GM19043 (cell line): ENCODE measurements around the gene TANGO6.
"Not testable (repeated sequence)": the region's sequence is repeated elsewhere in the genome, so short reads cannot be mapped to it uniquely, and the experiment has no call there.

Experiments used
- ATAC-seq: cut with Tn5 transposase; IDR thresholded peaks from one replicate; pipeline ENCODE4 v1.9.1; 2021; ENCODE audit warnings: low read depth; ENCODE audit not compliant: unreplicated experiment

TANGO6 gene

DNA sequence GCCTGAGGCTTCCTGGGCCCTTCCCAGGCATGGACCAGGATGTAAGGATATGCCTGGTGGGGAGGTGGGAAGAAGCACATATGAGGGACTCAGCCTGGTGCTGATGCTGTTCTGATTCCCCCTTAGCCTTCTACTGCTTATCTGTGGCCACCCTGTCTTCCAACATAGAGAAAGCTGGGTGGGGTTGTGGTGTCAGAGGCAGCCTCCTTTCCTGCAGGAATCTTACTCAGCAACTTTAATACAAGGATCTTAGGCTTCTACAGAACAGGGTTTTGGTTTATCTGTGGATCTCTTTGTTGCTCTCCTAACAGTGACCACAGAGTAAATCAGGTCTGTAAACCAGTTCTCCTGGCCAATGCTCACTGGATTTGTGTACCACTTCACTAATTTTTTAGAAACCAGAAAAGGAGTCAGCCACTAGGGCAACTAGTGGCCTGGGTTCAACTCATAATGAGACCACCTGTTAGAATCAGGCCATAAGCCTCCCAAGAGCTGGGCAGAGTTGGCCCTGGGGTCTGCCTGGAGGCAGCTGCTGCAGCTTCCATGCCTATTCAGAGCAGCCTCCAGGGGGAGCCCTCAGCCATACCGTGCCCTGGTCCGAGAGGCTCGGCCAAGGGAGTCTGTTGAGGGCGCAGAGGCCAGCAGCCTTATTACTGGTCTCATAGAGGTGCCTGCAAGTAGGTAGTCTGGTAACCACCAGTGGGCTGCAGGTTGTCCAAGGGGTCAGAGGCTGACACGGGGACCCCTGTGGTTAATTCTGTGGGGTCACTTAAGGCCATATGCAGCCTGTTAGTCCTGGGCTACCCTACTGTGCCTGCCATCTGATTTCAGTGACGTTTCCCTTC lies 269.2 kb downstream of the TANGO6 start:
- no peak for ATAC-seq

DNA sequence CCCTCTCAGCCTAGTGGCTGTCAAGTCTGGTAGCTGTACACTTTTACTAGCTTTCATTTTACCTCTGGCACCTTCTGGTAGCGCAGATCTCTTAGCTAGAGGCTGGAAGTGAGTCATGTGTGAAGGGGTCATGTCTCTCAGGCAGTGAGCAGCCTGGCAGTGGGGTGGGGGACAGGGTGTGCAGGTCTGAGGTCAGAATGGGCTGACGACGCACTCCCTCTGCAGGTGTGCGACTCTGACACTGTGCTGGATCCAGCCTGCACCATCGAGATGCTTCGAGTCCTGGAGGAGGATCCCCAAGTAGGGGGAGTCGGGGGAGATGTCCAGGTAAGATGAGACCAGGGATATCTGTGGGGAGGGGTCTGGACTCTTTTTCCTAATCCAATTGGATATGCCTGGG lies 269.9 kb downstream of the TANGO6 start:
- no peak for ATAC-seq

DNA sequence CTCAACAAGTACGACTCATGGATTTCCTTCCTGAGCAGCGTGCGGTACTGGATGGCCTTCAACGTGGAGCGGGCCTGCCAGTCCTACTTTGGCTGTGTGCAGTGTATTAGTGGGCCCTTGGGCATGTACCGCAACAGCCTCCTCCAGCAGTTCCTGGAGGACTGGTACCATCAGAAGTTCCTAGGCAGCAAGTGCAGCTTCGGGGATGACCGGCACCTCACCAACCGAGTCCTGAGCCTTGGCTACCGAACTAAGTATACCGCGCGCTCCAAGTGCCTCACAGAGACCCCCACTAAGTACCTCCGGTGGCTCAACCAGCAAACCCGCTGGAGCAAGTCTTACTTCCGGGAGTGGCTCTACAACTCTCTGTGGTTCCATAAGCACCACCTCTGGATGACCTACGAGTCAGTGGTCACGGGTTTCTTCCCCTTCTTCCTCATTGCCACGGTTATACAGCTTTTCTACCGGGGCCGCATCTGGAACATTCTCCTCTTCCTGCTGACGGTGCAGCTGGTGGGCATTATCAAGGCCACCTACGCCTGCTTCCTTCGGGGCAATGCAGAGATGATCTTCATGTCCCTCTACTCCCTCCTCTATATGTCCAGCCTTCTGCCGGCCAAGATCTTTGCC lies 271.1 kb downstream of the TANGO6 start:
- ATAC-seq, result no peak

DNA sequence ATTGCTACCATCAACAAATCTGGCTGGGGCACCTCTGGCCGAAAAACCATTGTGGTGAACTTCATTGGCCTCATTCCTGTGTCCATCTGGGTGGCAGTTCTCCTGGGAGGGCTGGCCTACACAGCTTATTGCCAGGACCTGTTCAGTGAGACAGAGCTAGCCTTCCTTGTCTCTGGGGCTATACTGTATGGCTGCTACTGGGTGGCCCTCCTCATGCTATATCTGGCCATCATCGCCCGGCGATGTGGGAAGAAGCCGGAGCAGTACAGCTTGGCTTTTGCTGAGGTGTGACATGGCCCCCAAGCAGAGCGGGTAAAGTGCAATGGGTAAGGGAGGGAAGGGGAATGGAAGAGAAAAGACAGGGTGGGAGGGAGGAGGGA lies 271.6 kb downstream of the TANGO6 start:
- no peak for ATAC-seq

DNA sequence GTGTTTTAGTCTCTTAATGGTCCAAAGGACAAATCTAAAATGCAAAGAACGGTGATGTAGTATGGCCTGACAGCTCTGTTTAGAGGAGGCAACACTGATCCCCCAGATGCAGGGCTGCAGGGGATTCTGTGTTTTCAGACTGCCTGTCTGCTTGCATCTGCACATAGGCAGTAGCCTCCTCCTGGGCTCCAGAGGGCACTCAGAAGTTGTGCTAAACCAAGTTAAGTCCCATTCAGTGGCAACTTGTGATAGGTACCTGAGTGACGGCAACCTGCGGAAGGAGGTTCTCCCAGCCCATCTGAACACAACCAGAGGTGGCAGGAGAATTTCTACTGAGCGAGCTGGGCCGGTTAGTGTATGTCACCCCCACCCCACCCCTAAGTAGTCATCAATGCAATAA lies 272.0 kb downstream of the TANGO6 start:
- ATAC-seq, result no peak

DNA sequence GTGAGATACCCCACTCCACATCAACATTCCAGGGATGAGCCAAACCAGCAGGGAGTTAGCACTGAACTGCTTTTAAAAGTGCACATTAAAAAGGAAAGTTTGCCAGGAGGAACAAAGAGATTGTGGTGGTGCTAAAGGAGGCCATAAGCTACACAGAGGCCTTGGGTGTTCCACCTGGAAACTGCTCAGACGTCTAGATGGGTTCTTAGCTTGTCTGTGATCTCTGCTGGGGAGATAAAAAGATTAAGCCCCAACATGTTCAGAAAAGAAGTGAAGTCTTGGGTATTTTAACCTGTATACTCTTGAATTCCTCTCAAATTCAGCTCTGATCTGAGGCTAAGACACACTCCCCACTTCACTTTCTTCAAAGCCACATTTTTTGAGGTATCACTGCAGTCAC lies 272.5 kb downstream of the TANGO6 start:
- no peak for ATAC-seq

DNA sequence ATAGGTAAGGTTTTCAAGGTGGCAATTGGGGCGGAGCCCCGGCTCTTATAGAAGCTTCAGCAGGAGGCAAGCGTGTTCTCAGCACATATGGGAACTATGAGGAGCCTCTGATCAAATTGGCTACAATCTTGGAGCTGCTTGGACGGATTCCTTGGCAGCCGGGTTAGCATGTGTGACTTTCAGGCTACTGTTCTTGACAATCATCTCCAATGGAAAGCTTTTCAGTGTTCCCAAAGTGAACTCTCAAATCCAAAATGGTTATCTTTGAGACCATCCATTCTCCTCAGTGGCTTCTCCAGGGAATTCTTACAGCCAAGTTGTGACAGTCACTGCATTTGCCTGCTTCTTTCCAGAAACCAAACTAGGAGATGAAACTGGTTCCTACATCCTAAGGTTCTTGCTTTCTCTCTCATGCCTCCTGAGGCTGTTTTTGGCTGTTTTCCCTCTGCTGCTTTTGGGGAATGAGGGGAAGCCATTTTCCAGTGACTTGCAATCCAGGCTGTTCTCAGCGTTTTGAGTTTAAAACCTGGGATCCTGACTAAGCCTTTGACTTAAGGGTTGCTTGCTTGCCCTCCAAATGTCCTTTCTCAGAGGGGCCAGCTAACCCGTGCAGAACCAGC lies 273.0 kb downstream of the TANGO6 start:
- no peak for ATAC-seq

DNA sequence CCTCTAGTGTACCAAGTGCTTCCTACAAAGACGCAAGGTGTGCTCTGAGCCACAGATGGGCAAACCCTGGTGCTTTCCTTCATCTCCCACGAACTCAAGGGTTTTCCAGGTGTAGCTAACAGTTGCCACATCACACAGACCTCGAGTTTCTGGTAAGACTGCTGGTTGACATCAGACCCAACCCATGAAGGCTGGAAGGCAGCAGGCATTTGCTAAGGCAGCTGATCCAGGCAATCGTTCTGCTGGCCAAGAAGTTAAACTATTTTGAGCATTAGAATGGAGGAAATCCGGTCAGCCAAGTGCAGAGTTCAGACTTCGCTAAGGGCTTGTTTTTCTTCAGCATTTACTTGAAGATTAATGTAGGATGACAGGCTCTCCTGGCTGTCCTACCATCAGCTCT lies 273.6 kb downstream of the TANGO6 start:
- ATAC-seq, result no peak

DNA sequence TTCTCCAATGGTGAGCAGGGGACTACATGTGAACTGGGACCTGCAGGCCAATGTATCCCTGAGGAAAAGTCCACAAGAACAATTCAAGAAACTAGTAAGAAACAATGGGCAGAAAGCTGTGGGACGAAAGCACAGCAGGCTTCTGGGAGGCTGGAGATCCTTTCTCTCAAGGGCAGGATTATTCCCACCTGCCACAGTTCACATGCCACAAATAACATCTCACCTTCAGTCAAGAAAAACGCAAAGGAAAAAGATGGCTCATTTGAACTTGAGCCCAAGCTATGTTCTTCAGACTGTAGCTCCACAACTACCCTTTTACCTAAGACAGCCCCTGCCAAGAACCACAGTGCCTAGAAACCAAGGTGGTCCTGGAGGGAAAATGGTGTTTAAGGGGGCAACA lies 275.1 kb downstream of the TANGO6 start:
- no peak for ATAC-seq

DNA sequence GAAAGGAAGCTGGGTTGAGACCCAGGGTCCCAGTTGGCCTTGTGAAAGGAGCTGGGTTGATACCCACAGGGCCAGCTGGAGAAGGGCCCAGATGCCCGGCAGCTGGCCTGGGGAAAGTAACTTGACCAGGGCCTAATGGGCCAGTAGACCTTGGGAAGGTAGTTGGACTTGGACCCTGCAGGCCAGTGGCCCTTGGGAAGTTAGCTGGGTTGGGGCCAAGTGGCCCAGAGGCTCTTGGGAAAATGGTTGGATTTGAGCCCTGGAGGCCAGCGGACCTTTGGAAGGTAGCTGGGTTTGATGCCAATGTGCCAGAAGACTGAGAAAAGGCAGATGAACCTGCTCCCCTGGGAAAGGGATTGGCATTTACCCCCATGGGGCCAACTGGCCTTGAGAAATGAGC lies 275.7 kb downstream of the TANGO6 start:
- no peak for ATAC-seq

DNA sequence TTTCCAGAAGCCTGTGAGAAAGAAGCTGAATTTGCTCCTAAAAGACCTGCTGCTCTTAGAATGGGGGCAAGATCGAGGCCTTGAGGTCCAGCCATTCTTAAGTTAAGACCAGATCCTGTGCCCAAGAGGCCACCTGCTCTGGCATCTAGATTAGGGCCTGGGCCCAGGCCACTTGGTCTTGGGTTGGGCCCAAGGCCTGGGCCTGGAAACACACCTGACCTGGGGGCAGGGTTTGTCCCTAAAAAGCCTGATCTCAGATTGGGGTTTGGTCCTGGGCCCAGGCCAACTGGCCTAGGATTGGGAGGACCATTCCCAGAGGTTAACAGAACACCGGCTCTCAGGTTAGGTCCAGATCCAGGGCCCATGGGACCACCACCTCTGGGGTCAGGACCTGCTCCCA lies 276.2 kb downstream of the TANGO6 start:
- no peak for ATAC-seq

DNA sequence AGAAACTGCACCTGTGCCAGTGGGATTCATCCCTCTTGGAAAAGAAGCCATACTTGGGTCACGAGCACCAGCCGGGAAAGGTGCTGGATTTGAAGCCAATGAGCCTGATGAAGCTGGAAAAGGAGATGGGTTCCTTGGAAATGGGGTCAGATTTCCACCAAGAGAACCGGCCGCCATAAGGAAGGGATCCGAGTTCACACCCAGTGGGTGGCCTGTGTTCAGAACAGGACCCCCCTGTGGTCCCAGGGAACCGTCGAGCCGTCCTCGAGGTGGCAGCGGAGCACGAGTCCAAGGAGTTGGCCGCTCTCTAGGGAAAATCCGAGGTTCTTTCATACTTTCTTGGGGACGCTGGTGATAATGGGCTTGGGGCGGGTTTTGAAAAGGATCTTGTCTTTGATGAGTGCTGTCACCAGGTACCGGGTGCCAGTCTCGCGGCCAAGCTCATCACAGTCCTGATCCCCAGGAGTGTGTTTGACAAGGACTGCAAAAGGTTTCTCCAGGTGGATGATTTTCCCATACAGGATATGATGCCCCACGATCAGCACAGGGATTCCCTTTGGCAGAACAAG lies 276.8 kb downstream of the TANGO6 start:
- no peak for ATAC-seq

DNA sequence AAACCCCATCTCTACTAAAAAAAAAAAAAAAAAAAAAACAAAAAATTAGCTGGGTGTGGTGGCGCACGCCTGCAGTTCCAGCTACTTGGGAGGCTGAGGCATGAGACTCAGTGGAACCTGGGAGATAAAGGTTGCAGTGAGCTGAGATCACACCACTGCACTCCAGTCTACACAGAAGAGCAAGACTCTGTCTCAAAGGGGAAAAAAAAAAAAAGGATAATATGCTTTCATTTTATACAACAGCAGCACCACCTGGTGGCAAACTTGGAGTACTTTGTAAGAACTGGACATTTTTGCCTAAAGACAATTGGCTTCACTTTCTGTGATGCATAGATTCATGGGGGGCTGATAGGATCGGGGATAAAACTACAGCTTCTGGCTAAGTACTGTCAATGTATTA lies 280.6 kb downstream of the TANGO6 start:
- ATAC-seq, result no peak

DNA sequence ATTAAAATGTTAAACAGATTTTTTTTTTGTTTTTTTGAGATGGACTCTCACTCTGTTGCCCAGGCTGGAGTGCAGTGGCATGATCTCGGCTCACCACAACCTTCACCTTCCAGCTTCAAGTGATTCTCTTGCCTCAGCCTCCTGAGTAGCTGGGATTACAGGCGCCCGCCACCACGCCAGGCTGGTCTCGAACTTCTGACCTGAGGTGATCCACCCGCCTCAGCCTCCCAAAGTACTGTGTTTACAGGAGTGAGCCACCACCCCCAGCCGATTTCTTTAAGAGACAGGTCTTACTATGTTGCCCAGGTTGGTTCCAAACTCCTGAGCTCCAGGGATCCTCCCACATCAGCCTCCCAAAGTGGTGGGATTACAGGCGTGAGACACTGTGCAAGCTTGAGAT lies 281.1 kb downstream of the TANGO6 start:
- ATAC-seq, result not testable (repeated sequence)

DNA sequence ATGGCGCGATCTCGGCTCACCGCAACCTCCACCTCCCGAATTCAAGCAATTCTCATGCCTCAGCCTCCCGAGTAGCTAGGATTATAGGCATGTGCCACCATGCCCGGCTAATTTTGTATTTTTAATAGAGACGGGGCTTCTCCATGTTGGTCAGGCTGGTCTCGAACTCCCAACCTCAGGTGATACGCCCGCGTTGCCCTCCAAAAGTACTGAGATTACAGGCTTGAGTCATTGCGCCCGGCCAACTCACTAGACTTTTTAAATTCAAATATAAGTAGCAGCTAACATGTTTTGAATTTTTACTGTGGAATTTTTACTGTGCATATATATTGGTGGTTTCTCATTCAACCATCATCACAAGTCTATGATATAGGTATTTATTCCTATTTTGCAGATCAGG lies 281.6 kb downstream of the TANGO6 start:
- not testable (repeated sequence) for ATAC-seq

DNA sequence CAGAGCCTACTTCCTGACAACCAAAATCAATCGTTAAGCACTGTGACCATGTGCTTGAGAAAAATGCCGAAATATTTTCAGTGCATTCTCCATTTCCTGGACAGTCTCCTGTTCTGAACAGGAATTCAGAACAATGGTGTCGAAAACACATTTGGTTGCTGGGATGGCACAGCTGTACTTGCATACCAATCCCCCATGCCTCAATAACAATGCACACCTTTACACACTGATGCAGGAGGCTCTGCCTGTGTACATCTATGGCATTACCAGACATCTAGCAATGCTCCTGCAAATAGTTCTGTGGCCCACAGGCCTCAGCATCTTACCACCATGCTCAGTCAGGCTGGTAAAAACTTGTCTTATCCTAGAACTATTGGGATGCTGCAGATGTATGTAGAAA lies 282.9 kb downstream of the TANGO6 start:
- no peak for ATAC-seq

DNA sequence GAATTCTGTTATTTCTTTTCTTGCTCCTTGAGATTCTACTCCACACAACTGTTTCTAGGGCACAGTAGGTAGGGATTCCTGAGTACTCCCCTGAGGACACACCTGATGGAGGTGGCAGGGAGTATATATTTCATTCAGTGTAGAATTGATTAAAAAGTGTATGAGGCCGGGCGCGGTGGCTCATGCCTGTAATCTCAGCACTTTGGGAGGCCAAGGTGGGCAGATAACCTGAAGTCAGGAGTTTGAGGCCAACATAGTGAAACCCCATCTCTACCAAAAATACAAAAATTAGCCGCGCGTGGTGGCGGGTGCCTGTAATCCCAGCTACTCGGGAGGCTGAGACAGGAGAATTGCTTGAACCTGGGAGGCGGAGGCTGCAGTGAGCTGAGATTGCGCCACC lies 283.5 kb downstream of the TANGO6 start:
- not testable (repeated sequence) for ATAC-seq

DNA sequence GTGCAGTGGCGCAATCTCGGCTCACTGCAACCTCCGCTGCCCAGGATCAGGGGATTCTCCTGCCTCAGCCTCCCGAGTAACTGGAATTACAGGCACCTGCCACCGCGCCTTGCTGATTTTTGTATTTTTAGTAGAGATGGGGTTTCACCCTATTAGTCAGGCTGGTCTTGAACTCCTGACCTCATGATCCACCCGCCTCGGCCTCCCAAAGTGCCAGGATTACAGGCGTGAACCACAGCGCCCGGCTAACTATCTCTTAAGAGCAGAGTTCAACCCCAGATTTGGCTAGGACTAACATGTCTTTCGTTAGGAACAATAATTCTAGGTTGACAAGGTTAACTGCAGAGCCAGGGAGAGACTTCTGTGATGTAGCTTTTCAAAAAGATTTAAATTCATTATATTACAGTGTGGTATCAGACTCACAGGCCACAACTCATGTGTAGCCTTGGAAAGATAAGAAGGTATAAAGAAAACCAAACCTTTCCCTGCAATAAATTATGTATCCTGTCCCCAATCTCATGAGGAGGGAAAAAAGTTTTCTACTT lies 284.7 kb downstream of the TANGO6 start:
- ATAC-seq, result no peak

DNA sequence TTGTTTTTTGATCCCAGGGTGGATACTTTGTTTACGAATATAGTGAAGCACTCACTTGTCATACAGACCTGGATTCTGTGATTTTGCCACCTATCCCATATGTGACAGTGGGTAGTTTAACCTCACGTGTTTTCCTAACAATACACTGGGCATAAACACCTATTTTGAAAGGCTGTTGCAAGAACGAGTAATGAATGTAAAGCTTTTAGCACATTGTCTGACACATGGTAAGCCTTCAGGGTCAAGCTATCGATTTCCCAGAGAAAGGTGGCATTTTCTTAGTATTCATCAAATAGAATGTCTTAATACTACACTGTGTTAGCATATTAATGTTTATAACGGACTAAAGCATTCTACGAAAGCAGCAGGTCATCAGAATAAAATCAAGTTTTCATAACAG lies 287.1 kb downstream of the TANGO6 start:
- ATAC-seq, result no peak

DNA sequence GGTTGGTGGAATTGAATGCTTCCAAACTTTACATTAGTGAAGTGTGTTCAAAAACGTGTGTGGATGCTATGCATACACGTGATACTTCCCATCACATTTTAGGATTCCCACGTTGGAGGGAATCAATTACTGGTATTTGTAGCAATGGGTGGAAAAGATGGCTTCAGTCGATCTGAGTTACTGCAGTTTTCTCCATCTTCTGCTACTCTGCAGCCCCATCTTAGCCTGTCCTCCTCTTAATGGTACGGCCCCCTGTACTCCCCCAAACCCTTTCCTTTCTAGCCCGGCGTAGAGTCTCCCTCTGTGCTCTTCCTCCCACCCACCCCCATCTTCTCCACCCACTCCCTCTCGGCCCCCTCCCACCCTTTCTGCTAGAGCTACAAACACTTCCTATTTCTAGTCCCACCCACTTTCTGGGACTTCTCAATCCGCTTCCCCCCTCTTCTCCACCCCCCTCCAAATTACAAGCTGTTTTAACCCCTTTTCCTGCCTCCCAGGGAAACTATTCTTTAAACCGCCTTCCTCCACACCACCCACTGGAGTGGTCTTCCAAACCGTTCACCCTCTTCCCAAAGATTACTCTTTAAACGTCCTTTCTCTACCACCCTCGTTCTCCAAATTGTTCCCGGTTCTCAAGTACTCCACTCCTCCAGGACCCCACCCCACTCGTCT lies 288.0 kb downstream of the TANGO6 start:
- no peak for ATAC-seq
